NCI-H1105 treated with DMSO at 0.1 percent for 48 hours (cell line): ENCODE data around the gene TRMT6.

Experiments used
- DNase-seq: peaks from one replicate; lab custom pipeline; 2025; lab: John Stamatoyannopoulos, UW

The TRMT6 gene

GRCh38 chr20:5949943-5950270, 426 bp downstream of the TRMT6 start:
- no peak for DNase-seq

GRCh38 chr20:5947276-5947675, 3.1 kb downstream of the TRMT6 start:
- no peak for DNase-seq

- no peak for DNase-seq
Measured at GRCh38 chr20:5945963-5946362, 4.4 kb downstream of the TRMT6 start.

DNA sequence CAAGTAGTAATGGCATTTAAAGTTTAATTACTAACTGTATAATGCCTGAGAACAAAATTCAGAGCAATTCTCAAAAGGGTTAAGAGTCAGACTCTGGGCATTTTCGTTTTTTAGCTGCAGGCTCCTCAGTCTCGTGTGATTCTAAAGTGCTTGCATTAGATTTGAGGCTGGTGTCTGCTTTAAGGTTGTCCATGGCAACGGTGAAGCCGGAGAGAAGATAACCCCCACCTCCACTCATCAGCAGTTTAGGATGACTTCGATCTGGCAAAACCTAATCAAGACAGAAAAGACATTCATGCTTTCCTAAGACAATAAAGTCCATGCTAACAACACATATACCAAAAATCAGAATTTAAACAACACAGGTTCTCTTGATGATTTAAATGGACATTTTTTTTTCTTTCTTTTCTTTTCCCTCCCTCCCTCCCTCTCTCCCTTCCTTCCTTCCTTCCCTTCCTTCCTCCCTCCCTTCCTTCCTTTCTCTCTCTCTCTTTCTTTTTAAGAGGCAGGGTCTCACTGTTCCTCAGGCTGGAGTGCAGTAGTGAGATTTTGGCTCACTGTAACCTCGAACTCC, 11.8 kb downstream of the TRMT6 start:
- DNase-seq: no peak

DNA sequence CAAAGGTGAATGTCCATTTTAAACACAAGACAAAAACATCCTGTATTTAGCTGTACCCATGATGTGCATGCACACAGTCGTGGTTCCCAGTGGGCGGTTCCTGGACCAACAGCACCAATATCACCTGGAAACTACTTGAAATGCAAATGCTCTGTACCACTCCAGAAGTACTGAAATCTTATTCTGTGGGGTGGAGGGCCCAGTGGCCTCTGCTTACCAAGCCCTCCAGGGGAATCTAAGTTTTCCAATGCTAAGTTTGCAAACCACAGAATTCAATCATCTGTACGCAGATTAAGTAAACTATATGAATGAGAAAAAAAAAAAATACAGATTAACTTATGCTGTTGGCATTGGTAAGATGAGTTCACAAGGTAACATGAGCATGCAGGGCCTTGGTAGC, 14.1 kb downstream of the TRMT6 start:
- DNase-seq: no peak

- DNase-seq: no peak
Measured at GRCh38 chr20:5935384-5935783, 14.9 kb downstream of the TRMT6 start.

DNA sequence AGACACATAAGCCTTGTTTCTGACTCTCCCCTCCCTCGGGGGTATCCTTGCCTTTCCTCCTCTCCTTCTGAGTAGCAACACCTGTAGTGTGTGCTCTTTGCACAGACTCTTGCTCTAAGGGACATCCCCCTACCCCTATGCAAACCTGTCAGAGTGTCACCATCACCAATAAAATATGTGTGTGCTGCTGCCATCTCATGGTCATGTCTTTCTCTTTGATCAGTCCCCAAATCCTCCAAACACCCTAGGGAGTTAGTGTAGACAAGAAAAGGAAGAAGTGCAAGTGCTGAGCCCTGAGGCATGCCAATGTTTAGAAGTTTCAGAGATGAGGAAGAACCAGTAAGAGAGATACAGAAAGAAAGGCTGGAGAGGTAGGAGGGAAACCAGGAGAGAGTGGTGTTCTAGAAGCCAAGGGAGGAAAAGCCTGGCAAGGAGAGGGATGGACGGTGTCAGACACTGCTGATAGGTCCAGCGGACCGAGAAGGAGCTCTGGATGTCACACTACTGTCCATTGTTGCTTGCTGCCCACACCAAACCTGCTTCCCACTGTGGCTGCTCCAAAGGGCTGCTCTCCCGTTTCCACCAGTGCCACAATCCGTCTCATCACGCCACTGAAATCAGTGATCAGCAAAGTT, 16.4 kb downstream of the TRMT6 start:
- peak; percentile 14 for DNase-seq

GRCh38 chr20:5932796-5933195, 17.5 kb downstream of the TRMT6 start:
- DNase-seq: no peak

DNA sequence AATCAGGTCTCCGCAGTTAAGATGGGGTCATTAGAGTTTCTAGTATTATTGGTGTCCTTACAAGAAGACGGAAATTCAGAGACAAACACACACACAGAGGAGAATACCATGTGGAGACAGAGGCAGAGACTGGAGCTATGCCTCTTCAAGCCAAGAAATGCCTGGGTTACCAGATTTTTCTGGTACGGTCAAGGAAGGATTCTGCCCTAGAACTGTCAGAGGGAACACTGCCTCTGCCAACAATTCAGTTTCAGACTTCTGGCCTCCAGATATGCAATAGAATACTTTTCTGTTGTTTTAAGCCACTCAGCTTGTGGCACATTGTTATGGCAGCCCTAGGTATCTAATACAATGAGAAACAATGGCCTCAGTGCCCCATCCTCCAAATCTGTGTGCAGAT, 18.9 kb downstream of the TRMT6 start:
- no peak for DNase-seq

DNA sequence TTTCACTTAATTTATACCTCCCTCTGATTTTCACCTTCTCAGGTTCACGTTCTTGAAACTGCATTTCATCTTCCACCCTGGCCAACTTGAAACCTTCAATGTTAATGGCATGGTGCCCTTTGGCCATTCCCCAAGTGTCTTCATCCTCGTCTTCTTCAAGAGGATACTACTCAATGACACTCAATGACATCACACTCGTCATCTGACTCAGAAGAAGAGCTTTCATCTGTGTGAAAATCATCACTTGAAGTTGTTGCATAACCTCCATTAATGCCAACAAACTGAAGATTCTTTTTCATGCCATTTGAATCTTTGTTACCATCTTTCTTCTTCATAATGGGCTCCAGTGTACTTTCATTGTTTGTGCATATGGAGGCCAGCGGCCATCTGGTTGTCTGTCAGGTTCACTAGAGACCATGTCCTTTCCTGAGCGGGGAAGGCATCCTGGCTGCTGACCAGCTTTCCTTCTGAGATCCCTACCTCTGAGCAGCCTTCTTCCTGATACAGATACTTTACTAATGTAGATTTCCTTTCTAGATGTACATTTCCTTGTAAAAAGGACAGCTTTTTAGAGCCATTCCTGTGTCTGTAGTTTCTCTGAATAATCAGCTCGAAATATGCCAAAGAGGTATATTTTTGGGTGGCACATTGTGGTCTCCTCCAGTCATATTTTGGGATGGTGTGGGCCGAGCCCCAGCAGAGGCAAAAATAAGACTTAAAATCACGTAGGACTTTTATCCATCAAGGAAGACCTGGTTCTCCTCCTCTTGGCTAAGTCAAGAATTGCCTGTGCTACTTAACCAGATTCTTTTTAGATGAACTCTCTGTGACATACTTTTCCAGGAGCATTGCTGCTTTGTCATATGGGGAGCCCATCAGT, 21.3 kb downstream of the TRMT6 start:
- DNase-seq: no peak

GRCh38 chr20:5927749-5928462, 22.4 kb downstream of the TRMT6 start:
- no peak for DNase-seq

DNA sequence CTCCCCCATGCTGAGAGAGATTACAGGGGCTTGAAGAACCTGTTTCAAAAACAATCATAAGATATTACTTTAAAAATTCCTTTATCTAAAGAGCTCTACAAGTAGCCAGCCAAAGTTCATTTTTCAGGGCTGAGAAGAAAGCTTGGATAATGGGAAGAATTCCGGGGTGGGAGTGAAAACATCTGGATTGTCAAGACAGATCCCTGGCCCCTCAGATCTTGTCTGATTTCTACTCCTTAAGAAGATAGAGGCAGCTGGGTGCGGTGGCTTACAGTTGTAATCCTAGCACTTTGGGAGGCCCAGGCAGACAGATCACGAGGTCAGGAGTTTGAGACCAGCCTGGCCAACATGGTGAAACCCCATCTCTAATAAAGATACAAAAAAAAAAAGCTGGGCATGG, 24.8 kb downstream of the TRMT6 start:
- no peak for DNase-seq

DNA sequence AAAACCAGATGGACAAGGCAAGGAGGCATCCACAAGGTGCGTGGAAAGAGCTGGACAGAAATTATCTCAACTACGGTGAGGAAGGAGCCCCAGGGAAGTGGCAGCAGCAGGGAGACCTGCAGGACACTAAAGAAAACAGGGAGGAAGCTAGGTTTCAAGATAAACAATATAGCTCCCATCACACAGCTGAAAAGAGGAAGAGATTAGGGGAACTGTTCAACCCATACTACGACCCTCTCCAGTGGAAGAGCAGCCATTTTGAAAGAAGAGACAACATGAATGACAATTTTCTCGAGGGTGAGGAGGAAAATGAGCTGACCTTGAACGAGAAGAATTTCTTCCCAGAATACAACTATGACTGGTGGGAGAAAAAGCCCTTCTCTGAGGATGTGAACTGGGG, 26.8 kb downstream of the TRMT6 start:
- no peak for DNase-seq

DNA sequence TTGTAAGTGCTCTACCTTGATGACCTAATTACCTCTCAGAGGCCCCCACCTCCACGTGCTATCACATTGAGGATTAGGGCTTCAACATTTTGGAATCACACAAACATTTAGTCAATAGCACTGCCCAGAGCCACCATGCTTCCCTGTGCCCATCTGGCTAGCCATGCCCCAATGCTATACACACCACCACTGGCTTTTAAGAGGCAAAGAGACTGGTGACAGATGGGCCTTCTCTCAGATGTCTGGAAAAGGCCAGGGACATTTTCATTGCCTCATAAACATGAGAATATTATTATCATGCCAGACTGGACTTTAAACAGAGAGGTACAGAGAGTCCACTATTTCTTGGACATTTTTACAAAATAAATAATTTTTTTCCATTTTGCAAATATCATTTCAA, 29.8 kb downstream of the TRMT6 start:
- no peak for DNase-seq

GRCh38 chr20:5919626-5920544, 30.4 kb downstream of the TRMT6 start:
- DNase-seq: no peak

GRCh38 chr20:5918856-5919625, 31.3 kb downstream of the TRMT6 start:
- no peak for DNase-seq

DNA sequence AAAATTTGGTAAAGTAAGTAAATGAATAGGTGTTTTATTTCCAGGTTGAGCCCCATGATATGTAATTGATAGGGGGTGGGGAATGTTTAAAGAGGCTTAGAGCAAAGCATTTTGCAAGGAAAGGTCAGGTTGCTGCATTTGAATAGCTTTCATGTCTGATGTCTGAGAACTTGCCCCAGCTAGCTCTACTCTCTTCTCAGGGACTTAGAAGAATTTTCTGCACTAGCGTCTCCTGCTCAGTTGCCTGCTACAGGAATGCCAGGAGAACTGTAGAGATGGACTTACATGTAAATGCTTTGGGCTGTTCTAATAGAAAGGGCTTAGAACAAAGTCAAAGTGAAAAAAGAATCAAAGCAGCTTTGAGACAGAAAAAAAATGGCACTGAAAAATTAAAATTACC, 35.5 kb downstream of the TRMT6 start:
- DNase-seq: no peak

DNA sequence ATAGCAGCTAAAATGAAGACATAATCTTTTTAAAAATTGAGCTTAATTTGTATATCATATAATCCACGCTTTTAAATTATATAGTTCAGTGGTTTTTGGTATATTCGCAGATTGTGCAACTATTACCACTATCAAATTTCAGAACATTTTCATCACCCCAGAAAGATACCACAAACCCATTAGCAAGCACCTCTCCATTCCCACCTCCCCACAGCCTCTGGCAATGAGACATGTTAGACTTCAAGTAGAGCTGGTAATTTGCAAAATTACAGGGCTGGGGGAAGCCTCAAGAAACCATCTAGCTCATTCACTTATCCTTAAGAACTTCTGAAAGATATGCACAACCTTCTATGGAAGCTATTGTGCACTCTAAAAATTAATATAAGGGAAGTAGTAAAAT, 37.2 kb downstream of the TRMT6 start:
- no peak for DNase-seq

DNA sequence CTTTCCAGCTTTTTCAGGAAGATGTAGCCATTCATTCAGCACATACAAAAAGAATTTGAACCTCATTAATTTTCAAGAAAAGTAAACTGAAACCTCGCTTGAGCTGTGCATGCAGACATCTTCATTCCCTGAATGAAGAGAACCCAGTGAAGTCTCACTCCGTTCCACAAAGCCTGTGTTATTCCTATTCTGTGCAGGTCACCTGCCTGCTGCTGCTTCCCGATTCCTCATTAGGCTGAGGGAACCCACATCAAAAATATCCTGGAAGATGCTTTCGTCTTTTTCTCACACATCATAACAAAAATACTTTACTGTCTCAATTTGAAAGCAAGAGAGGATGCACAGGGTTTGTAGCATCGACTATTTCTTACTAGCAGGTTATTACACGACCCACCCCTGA, 40.1 kb downstream of the TRMT6 start:
- DNase-seq: peak; percentile 10

DNA sequence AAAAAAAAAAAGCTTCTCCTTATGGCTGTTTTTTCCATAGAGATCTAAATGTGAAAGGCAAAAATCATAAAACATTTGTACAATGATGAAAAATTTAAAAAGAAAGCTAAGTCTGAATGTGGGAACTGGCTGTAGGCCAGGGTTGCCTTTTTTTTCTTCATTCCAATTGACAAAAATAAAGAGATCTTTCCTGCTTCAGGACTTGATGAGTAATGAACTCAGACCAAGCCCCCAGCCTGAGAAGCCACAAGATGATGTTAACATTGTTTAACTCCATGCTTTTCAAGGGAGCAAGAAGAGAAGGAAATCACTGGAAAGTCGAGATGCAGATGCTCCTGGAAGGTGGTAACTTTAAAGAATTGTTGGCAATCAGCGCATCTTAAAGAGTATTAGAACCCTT, 41.4 kb downstream of the TRMT6 start:
- DNase-seq: no peak

DNA sequence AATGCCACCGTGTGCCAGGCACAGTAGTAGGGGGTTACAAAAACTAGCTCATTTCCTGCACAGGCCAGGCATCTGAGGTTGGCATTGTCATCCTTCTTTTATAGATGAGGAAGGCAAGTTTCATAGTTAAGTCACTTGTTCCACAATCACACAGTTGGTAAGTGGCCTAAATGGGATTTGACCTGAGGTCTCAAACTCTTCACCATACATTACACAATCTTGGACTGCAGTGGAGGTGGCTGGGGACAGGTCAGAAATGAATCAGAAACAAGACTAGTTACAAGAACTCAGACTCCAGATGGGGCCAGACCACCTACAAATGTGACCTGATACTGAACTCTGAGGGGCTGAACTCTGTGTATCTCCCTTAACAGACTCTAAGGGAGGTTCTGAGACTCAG, 49.4 kb downstream of the TRMT6 start:
- DNase-seq: no peak
